HepG2 (cell line): ENCODE results near the gene ELL. TPM values are rescaled to one million over a fixed set of nuclear protein-coding genes. Genes with fewer than 3 reads are reported as not detected.
A peak's percentile ranks its signal among the peaks of the same experiment; 100 is the strongest.

Experiments used
- BORCS8-MEF2B ChIP-seq: sonication (generic); formaldehyde crosslinking; IDR thresholded peaks from 2 replicates; pipeline ENCODE4 v1.8.0; 2022; ENCODE audit warnings: mild to moderate bottlenecking, missing genetic modification reagents
- FOXA1 ChIP-seq, 2 experiments: fragments of 450-650 bp in 1 of 2; sonication (generic) in 1 of 2; formaldehyde crosslinking in 1 of 2; IDR thresholded peaks; 2 replicates each; pipeline versions ENCODE4 v1.4.0 to v1.6.1; 2016 to 2020; ENCODE audit warnings: missing genetic modification reagents in 1 of 2
- HIVEP1 ChIP-seq: sonication (generic); formaldehyde crosslinking; IDR thresholded peaks from 2 replicates; pipeline ENCODE4 v1.4.0; 2020; ENCODE audit warnings: mild to moderate bottlenecking, missing genetic modification reagents
- MED13 ChIP-seq: sonication (generic); formaldehyde crosslinking; IDR thresholded peaks from 2 replicates; pipeline ENCODE4 v1.5.0; 2020; ENCODE audit warnings: missing genetic modification reagents
- SKI ChIP-seq: fragments of 450-650 bp; IDR thresholded peaks from one replicate; pipeline ENCODE4 v1.6.1; 2018; ENCODE audit warnings: mild to moderate bottlenecking; ENCODE audit not compliant: partially characterized antibody
- ZNF3 ChIP-seq: IDR thresholded peaks from 2 replicates; pipeline ENCODE4 v1.7.0; 2017; ENCODE audit warnings: inconsistent platforms
- ZNF816 ChIP-seq: sonication (generic); formaldehyde crosslinking; IDR thresholded peaks from 2 replicates; pipeline ENCODE4 v1.8.0; 2022; ENCODE audit warnings: missing genetic modification reagents, mild to moderate bottlenecking, borderline replicate concordance
- polyA plus RNA-seq, 8 experiments: library from polyadenylated mRNA; depleted of rRNA in 3 of 8; stranded (reverse) in 7 of 8; unstranded in 1 of 8; fragments of >200 nt; fragmentation: Illumina TruSeq in 4 of 8; extraction: Trizol in 4 of 8; gene quantifications; 2 replicates each; pipeline versions ENCODE4 v1.2.1 to v1.2.3, GENCODE V29; 2011 to 2016; ENCODE audit warnings: low read depth in 4 of 8, missing spikeins in 1 of 8, mixed read lengths in 1 of 8; ENCODE audit not compliant: insufficient read depth in 1 of 8
- total RNA-seq, 5 experiments: library from RNA; depleted of rRNA; stranded (reverse); fragments of >200 nt; fragmentation: Illumina TruSeq; extraction: Trizol; gene quantifications; 2 replicates each; pipeline ENCODE4 v1.2.3, GENCODE V29; 2016; ENCODE audit warnings: low read depth in 1 of 5
- TF ChIP-seq, protein P1 (sequence below), 2 experiments: sonication (generic) in 1 of 2; formaldehyde crosslinking in 1 of 2; IDR thresholded peaks; 2 replicates each; pipeline versions ENCODE4 v1.6.1 to v1.9.0; 2014 to 2022; ENCODE audit warnings: antibody characterized with exemption in 1 of 2, borderline replicate concordance in 1 of 2, inconsistent platforms in 1 of 2, low read depth in 1 of 2, missing genetic modification reagents in 1 of 2
- TF ChIP-seq, protein P2 (sequence below): sonication (generic); formaldehyde crosslinking; IDR thresholded peaks from 2 replicates; pipeline ENCODE4 v1.5.0; 2020; ENCODE audit warnings: mild to moderate bottlenecking, missing genetic modification reagents, borderline replicate concordance
- TF ChIP-seq, protein P3 (sequence below): sonication (generic); formaldehyde crosslinking; IDR thresholded peaks from 2 replicates; pipeline ENCODE4 v1.4.0; 2020; ENCODE audit warnings: low read depth, missing genetic modification reagents
- TF ChIP-seq, protein P4 (sequence below): sonication (generic); formaldehyde crosslinking; IDR thresholded peaks from 2 replicates; pipeline ENCODE4 v1.4.0; 2020; ENCODE audit warnings: missing genetic modification reagents, borderline replicate concordance
- TF ChIP-seq, protein P5 (sequence below): sonication (generic); formaldehyde crosslinking; IDR thresholded peaks from 2 replicates; pipeline ENCODE4 v1.5.0; 2020; ENCODE audit warnings: missing genetic modification reagents, mild to moderate bottlenecking, borderline replicate concordance

The ELL gene
- total and polyA plus RNA-seq, 2 of the 13 experiments (the other 11 are each of a cell fraction or from before 2014, with no cell fraction given): 3.7 to 5.4 TPM

DNA sequence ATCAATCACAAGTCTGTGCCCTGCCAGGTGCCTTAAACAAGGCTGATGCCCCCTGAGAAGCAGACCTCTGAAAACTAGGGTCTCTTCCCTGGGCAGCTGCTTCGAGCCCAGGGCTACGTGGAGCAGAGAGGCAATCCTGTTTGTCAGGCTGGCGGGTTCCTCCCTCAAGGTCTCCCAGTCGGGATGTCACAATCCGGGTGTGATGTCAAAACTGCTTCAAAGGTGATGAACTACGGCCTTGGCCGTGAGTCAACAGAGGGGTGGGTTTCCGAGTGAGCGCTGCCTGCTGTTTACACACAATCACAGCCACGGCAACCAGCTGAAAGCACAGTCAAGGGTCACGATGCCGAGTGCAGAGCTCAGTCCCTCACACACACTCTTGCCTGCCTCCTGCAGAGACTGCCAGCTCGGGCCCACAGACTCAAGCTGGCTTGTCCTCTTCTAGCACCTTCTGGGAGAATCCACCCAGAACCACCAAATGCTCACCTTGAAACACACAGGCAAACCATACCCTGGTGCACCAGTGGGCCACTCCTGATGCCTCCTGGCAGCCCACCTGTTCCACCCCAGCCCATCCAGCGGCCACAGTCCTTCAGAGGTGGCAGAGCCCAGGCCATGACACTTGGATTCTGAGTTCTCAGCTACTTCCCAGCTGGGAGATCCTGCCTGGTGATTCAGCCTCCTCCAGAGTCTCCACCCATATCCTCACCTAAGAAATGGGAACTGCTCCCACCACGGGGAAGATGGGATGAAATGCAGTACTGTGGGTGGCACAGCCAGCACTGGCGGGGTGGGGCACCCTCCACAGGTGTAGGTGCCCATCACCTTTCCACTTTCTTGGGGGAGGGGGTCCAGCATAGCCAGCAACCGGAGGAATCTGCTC is 6.8 kb downstream of the ELL start (continued):
- TF ChIP-seq, protein P1, sequence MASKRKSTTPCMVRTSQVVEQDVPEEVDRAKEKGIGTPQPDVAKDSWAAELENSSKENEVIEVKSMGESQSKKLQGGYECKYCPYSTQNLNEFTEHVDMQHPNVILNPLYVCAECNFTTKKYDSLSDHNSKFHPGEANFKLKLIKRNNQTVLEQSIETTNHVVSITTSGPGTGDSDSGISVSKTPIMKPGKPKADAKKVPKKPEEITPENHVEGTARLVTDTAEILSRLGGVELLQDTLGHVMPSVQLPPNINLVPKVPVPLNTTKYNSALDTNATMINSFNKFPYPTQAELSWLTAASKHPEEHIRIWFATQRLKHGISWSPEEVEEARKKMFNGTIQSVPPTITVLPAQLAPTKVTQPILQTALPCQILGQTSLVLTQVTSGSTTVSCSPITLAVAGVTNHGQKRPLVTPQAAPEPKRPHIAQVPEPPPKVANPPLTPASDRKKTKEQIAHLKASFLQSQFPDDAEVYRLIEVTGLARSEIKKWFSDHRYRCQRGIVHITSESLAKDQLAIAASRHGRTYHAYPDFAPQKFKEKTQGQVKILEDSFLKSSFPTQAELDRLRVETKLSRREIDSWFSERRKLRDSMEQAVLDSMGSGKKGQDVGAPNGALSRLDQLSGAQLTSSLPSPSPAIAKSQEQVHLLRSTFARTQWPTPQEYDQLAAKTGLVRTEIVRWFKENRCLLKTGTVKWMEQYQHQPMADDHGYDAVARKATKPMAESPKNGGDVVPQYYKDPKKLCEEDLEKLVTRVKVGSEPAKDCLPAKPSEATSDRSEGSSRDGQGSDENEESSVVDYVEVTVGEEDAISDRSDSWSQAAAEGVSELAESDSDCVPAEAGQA (IDR thresholded peaks at IDR 0.05; ENCODE audit: low read depth): peak; percentile 93
- TF ChIP-seq, protein P1 (CRISPR knock-in tag; IDR thresholded peaks at IDR 0.05; ENCODE audit: borderline replicate concordance): no peak
- TF ChIP-seq FOXA1 (IDR thresholded peaks at IDR 0.05) (peak; percentile 94), FOXA1 (CRISPR knock-in tag; IDR thresholded peaks at IDR 0.05) (peak; percentile 100), MED13 (peak; percentile 71; the same call in 1 of the 2 replicates), ZNF816 (CRISPR knock-in tag) (peak; percentile 95), HIVEP1 (CRISPR knock-in tag) (peak; percentile 100), SKI (peak; percentile 99), BORCS8-MEF2B (CRISPR knock-in tag) (peak; percentile 83), ZNF3 (CRISPR knock-in tag) (no peak)
- TF ChIP-seq, protein P2, sequence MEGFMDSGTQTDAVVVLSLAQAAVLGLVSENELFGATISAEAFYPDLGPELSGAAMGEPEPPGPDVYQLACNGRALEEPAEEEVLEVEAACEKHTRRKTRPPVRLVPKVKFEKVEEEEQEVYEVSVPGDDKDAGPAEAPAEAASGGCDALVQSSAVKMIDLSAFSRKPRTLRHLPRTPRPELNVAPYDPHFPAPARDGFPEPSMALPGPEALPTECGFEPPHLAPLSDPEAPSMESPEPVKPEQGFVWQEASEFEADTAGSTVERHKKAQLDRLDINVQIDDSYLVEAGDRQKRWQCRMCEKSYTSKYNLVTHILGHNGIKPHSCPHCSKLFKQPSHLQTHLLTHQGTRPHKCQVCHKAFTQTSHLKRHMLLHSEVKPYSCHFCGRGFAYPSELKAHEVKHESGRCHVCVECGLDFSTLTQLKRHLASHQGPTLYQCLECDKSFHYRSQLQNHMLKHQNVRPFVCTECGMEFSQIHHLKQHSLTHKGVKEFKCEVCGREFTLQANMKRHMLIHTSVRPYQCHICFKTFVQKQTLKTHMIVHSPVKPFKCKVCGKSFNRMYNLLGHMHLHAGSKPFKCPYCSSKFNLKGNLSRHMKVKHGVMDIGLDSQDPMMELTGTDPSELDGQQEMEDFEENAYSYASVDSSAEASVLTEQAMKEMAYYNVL (CRISPR knock-in tag): peak; percentile 92
- TF ChIP-seq, protein P3, sequence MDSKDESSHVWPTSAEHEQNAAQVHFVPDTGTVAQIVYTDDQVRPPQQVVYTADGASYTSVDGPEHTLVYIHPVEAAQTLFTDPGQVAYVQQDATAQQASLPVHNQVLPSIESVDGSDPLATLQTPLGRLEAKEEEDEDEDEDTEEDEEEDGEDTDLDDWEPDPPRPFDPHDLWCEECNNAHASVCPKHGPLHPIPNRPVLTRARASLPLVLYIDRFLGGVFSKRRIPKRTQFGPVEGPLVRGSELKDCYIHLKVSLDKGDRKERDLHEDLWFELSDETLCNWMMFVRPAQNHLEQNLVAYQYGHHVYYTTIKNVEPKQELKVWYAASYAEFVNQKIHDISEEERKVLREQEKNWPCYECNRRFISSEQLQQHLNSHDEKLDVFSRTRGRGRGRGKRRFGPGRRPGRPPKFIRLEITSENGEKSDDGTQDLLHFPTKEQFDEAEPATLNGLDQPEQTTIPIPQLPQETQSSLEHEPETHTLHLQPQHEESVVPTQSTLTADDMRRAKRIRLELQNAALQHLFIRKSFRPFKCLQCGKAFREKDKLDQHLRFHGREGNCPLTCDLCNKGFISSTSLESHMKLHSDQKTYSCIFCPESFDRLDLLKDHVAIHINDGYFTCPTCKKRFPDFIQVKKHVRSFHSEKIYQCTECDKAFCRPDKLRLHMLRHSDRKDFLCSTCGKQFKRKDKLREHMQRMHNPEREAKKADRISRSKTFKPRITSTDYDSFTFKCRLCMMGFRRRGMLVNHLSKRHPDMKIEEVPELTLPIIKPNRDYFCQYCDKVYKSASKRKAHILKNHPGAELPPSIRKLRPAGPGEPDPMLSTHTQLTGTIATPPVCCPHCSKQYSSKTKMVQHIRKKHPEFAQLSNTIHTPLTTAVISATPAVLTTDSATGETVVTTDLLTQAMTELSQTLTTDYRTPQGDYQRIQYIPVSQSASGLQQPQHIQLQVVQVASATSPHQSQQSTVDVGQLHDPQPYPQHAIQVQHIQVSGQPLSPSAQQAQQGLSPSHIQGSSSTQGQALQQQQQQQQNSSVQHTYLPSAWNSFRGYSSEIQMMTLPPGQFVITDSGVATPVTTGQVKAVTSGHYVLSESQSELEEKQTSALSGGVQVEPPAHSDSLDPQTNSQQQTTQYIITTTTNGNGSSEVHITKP: peak; percentile 82; the same call in 1 of the 2 replicates
- TF ChIP-seq, protein P4, sequence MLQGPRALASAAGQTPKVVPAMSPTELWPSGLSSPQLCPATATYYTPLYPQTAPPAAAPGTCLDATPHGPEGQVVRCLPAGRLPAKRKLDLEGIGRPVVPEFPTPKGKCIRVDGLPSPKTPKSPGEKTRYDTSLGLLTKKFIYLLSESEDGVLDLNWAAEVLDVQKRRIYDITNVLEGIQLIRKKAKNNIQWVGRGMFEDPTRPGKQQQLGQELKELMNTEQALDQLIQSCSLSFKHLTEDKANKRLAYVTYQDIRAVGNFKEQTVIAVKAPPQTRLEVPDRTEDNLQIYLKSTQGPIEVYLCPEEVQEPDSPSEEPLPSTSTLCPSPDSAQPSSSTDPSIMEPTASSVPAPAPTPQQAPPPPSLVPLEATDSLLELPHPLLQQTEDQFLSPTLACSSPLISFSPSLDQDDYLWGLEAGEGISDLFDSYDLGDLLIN (CRISPR knock-in tag): no peak
- TF ChIP-seq, protein P5, sequence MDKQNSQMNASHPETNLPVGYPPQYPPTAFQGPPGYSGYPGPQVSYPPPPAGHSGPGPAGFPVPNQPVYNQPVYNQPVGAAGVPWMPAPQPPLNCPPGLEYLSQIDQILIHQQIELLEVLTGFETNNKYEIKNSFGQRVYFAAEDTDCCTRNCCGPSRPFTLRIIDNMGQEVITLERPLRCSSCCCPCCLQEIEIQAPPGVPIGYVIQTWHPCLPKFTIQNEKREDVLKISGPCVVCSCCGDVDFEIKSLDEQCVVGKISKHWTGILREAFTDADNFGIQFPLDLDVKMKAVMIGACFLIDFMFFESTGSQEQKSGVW (CRISPR knock-in tag): no peak; the same call in 1 of the 2 replicates
